Measurements from ENCODE around the gene TACC2.

- TF ChIP-seq CTCF (IDR thresholded peaks at IDR 0.05) (no peak), EZH2phosphoT487 (IDR thresholded peaks at IDR 0.05) (no peak), EZH2 (IDR thresholded peaks at IDR 0.05) (no peak)
Measured at GRCh38 chr10:122277526-122278136, 288.7 kb downstream of the TACC2 start.
